H9 (cell line): ENCODE data around the gene DYTN. TPM values are rescaled to one million over a fixed set of nuclear protein-coding genes. Genes with fewer than 3 reads are reported as not detected.

ENCODE experiments used
- DNase-seq: peaks from one replicate; pipeline ENCODE4 v3.0.0-alpha.2; 2017
- H2AFZ ChIP-seq: one replicate; pipeline ENCODE4 v1.6.1; 2013; ENCODE audit warnings: mild to moderate bottlenecking, low read length, control low read depth, moderate library complexity
- H2AK5ac ChIP-seq: 2 replicates; pipeline ENCODE4 v1.6.1; 2013; ENCODE audit warnings: low read length, control low read depth, mixed read lengths; ENCODE audit not compliant: insufficient read length
- H2BK120ac ChIP-seq: one replicate; pipeline ENCODE4 v1.6.1; 2013; ENCODE audit warnings: low read depth, mild to moderate bottlenecking, low read length, control low read depth, inconsistent platforms; ENCODE audit not compliant: poor library complexity, severe bottlenecking
- H2BK12ac ChIP-seq: 2 replicates; pipeline ENCODE4 v1.6.1; 2013; ENCODE audit warnings: low read length, control low read depth, mixed read lengths, low read depth; ENCODE audit not compliant: insufficient read length
- H2BK15ac ChIP-seq: 2 replicates; pipeline ENCODE4 v1.6.1; 2013; ENCODE audit warnings: low read depth, low read length, control low read depth
- H2BK20ac ChIP-seq: one replicate; pipeline ENCODE4 v1.6.1; 2013; ENCODE audit warnings: low read depth, mild to moderate bottlenecking, low read length, control low read depth, inconsistent platforms; ENCODE audit not compliant: poor library complexity, severe bottlenecking
- H2BK5ac ChIP-seq: 2 replicates; pipeline ENCODE4 v1.6.1; 2013; ENCODE audit warnings: low read length, control low read depth, mixed read lengths; ENCODE audit not compliant: insufficient read length
- H3K14ac ChIP-seq: 2 replicates; pipeline ENCODE4 v1.6.1; 2013; ENCODE audit warnings: low read length, control low read depth; ENCODE audit not compliant: insufficient read depth
- H3K18ac ChIP-seq: 2 replicates; pipeline ENCODE4 v1.6.1; 2013; ENCODE audit warnings: low read depth, mild to moderate bottlenecking, mixed read lengths, low read length, control low read depth; ENCODE audit not compliant: insufficient read length
- H3K23ac ChIP-seq: 2 replicates; pipeline ENCODE4 v1.6.1; 2013; ENCODE audit warnings: low read length, control low read depth, mixed read lengths, low read depth; ENCODE audit not compliant: insufficient read length
- H3K23me2 ChIP-seq: 2 replicates; pipeline ENCODE4 v1.6.1; 2013; ENCODE audit warnings: low read depth, mild to moderate bottlenecking, mixed read lengths, low read length, control low read depth; ENCODE audit not compliant: insufficient read length, poor library complexity, severe bottlenecking
- H3K27ac ChIP-seq: 2 replicates; pipeline ENCODE4 v1.5.1; 2013; ENCODE audit warnings: low read length, control low read depth, mixed read lengths, low read depth; ENCODE audit not compliant: insufficient read length
- H3K27me3 ChIP-seq: 2 replicates; pipeline ENCODE4 v1.6.1; 2013; ENCODE audit warnings: low read length, control low read depth, inconsistent platforms; ENCODE audit not compliant: insufficient read depth
- H3K4ac ChIP-seq: 2 replicates; pipeline ENCODE4 v1.6.1; 2013; ENCODE audit warnings: low read depth, mild to moderate bottlenecking, control low read depth, inconsistent platforms, low read length, moderate library complexity
- H3K4me1 ChIP-seq: 2 replicates; pipeline ENCODE4 v1.6.1; 2013; ENCODE audit warnings: low read length, control low read depth, inconsistent platforms; ENCODE audit not compliant: insufficient read depth
- H3K4me2 ChIP-seq: 2 replicates; pipeline ENCODE4 v1.6.1; 2013; ENCODE audit warnings: low read length, control low read depth, mixed read lengths; ENCODE audit not compliant: insufficient read length, insufficient read depth
- H3K56ac ChIP-seq: 2 replicates; pipeline ENCODE4 v1.6.1; 2013; ENCODE audit warnings: low read depth, mild to moderate bottlenecking, mixed read lengths, low read length, control low read depth; ENCODE audit not compliant: insufficient read length
- H3K79me1 ChIP-seq: 2 replicates; pipeline ENCODE4 v1.6.1; 2013; ENCODE audit warnings: low read depth, mild to moderate bottlenecking, moderate library complexity, low read length, control low read depth, inconsistent platforms; ENCODE audit not compliant: insufficient read depth, poor library complexity, severe bottlenecking
- H3K79me2 ChIP-seq: 2 replicates; pipeline ENCODE4 v1.6.1; 2013; ENCODE audit warnings: low read length, control low read depth, inconsistent platforms; ENCODE audit not compliant: insufficient read depth
- H3K9ac ChIP-seq: 2 replicates; pipeline ENCODE4 v1.6.1; 2013; ENCODE audit warnings: low read length, control low read depth, mixed read lengths; ENCODE audit not compliant: insufficient read length; ENCODE audit errors: extremely low read depth
- H3K9me3 ChIP-seq: one replicate; pipeline ENCODE4 v1.6.1; 2013; ENCODE audit warnings: low read depth, low read length, inconsistent platforms; ENCODE audit not compliant: control insufficient read depth
- H3T11ph ChIP-seq: one replicate; pipeline ENCODE4 v1.6.1; 2013; ENCODE audit warnings: mild to moderate bottlenecking, low read length, control low read depth, inconsistent platforms
- H4K20me1 ChIP-seq: one replicate; pipeline ENCODE4 v1.6.1; 2013; ENCODE audit not compliant: control insufficient read depth, insufficient read length, insufficient read depth
- H4K5ac ChIP-seq: 2 replicates; pipeline ENCODE4 v1.6.1; 2013; ENCODE audit warnings: low read depth, mild to moderate bottlenecking, mixed read lengths, low read length, control low read depth; ENCODE audit not compliant: insufficient read length
- H4K8ac ChIP-seq: replicated peaks from 2 replicates; pipeline ENCODE4 v1.6.1; 2013; ENCODE audit warnings: low read length, control low read depth, mixed read lengths, low read depth; ENCODE audit not compliant: insufficient read length
- H4K91ac ChIP-seq: 2 replicates; pipeline ENCODE4 v1.6.1; 2013; ENCODE audit warnings: low read depth, mild to moderate bottlenecking, moderate library complexity, mixed read lengths, low read length, control low read depth; ENCODE audit not compliant: insufficient read length
- H3K27ac Mint-ChIP-seq, 3 experiments: 2 replicates in 2 of 3; 3 replicates in 1 of 3; pipeline ENCODE4 v1.8.0; 2020 to 2021; ENCODE audit warnings: mixed read lengths in 3 of 3, mild to moderate bottlenecking in 1 of 3, moderate library complexity in 1 of 3
- H3K27me3 Mint-ChIP-seq: 2 replicates; pipeline ENCODE4 v1.8.0; 2021; ENCODE audit warnings: low read depth, mild to moderate bottlenecking, moderate library complexity, mixed read lengths
- H3K36me3 Mint-ChIP-seq, 3 experiments: 2 replicates in 2 of 3; 3 replicates in 1 of 3; pipeline ENCODE4 v1.8.0; 2020 to 2021; ENCODE audit warnings: low read depth in 3 of 3, mixed read lengths in 3 of 3; ENCODE audit not compliant: insufficient read depth in 1 of 3
- H3K4me1 Mint-ChIP-seq, 2 experiments: 2 replicates each; pipeline ENCODE4 v1.8.0; 2020; ENCODE audit warnings: mixed read lengths in 2 of 2
- H3K4me3 Mint-ChIP-seq, 2 experiments: 2 replicates in 1 of 2; 3 replicates in 1 of 2; pipeline ENCODE4 v1.8.0; 2020 to 2021; ENCODE audit warnings: mild to moderate bottlenecking in 2 of 2, mixed read lengths in 2 of 2, moderate library complexity in 1 of 2
- H3K9me3 Mint-ChIP-seq, 2 experiments: 2 replicates in 1 of 2; 3 replicates in 1 of 2; pipeline ENCODE4 v1.8.0; 2020; ENCODE audit warnings: mild to moderate bottlenecking in 2 of 2, mixed read lengths in 2 of 2, moderate library complexity in 1 of 2
- WGBS: extraction: QIAGEN DNeasy Blood & Tissue Kit; methylation state at CpG from one replicate; pipeline ENCODE4 v1.1.7; 2013; ENCODE audit warnings: missing lambda C conversion rate, low lambda C conversion rate, mixed read lengths; ENCODE audit not compliant: insufficient read length; ENCODE audit errors: extremely low coverage; 5-methylcytosine and 5-hydroxymethylcytosine counted together
- total RNA-seq: library from RNA; stranded (reverse); gene quantifications from 2 replicates; pipeline ENCODE4 v1.2.1, GENCODE V29; 2021
- TF ChIP-seq, protein P1 (sequence below): fragments of 200-600 bp; sonication (generic); conservative IDR thresholded peaks from 3 replicates; pipeline ENCODE4 v1.8.0; 2021; ENCODE audit warnings: antibody characterized with exemption, mild to moderate bottlenecking

Gene DYTN
- total RNA-seq, 1 experiment from 2014 or later = not detected

DNA sequence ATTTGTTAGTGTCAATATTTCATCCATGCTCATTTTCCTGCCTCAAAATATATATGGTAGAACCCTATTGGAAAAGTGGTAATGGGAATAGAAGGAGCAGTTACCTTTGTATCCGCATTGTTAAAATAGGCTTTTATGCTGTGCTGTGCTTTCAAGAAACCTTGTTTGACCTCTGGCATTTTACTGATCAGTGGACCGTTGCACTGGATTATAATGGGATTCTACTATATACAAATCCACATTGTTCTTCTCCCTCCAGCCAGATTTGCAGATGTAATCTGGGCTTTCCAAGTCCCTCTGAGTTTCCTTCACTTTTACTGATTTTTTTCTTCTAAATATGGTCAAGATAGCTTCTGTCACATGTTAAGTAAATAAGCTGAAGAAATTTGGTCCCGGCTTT, 99.2 kb downstream of the DYTN start:
- H2BK15ac ChIP-seq = no peak overlapping the region
- Mint-ChIP-seq H3K27me3 (no peaks in the 10 kb centered on the region), H3K27ac (no peak overlapping the region), H3K36me3 (peaks cover 0 to 2% (median 0%) of the 10 kb centered on the region in 3 experiments; a peak in 2 of 7 replicates), H3K4me3 (no peak overlapping the region), H3K4me1 (0 out of 4 replicates have a peak, but pooled peaks cover 0 to 3% of the 10 kb centered on the region in 2 experiments), H3K9me3 (no peaks in the 10 kb centered on the region)
- no peak overlapping the region for H3K4ac ChIP-seq
- no peak overlapping the region for H2BK12ac ChIP-seq
- no peak for DNase-seq
- no peak overlapping the region for H4K91ac ChIP-seq
- TF ChIP-seq, protein P1, sequence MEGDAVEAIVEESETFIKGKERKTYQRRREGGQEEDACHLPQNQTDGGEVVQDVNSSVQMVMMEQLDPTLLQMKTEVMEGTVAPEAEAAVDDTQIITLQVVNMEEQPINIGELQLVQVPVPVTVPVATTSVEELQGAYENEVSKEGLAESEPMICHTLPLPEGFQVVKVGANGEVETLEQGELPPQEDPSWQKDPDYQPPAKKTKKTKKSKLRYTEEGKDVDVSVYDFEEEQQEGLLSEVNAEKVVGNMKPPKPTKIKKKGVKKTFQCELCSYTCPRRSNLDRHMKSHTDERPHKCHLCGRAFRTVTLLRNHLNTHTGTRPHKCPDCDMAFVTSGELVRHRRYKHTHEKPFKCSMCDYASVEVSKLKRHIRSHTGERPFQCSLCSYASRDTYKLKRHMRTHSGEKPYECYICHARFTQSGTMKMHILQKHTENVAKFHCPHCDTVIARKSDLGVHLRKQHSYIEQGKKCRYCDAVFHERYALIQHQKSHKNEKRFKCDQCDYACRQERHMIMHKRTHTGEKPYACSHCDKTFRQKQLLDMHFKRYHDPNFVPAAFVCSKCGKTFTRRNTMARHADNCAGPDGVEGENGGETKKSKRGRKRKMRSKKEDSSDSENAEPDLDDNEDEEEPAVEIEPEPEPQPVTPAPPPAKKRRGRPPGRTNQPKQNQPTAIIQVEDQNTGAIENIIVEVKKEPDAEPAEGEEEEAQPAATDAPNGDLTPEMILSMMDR = no peak
- no peaks in the 10 kb centered on the region for H3K79me2 ChIP-seq
- H3K27ac ChIP-seq = no peak overlapping the region
- no peaks in the 10 kb centered on the region for H3K9me3 ChIP-seq
- H3K18ac ChIP-seq = no peak overlapping the region
- no peak overlapping the region for H2AK5ac ChIP-seq
- H3K14ac ChIP-seq = no peak overlapping the region
- no peak overlapping the region for H4K5ac ChIP-seq
- no peaks in the 10 kb centered on the region for H3K4me1 ChIP-seq
- no peak overlapping the region for H3T11ph ChIP-seq
- no peak overlapping the region for H2BK120ac ChIP-seq
- no CpG with 5 or more reads among the region's 3 CpGs for WGBS
- no peaks in the 10 kb centered on the region for H3K27me3 ChIP-seq
- H3K79me1 ChIP-seq = no peaks in the 10 kb centered on the region
- H2BK20ac ChIP-seq = no peak overlapping the region
- no peak overlapping the region for H3K56ac ChIP-seq
- H4K8ac ChIP-seq = no peak overlapping the region
- H2AFZ ChIP-seq = no peak overlapping the region
- H3K23me2 ChIP-seq = no peaks in the 10 kb centered on the region
- H4K20me1 ChIP-seq = peaks cover 2% of the 10 kb centered on the region
- H3K9ac ChIP-seq = no peak overlapping the region
- H2BK5ac ChIP-seq = no peak overlapping the region
- no peak overlapping the region for H3K4me2 ChIP-seq
- no peak overlapping the region for H3K23ac ChIP-seq
